HepG2 (cell line): ENCODE data around the gene DOK7. TPM values are rescaled to one million over a fixed set of nuclear protein-coding genes. Genes with fewer than 3 reads are reported as not detected.

Source experiments
- ATAC-seq: fragments of 200-7000 bp; cut with Tn5 transposase; 3 replicates; pipeline ENCODE4 v1.9.1; 2020; ENCODE audit warnings: mild to moderate bottlenecking, moderate library complexity
- Bru-seq: library from RNA; stranded (reverse); fragments of 400-500 nt; gene quantifications from one replicate; lab custom pipeline; 2021; lab: Mats Ljungman, UMichigan
- BruChase-seq, 2 experiments: library from RNA; stranded (reverse); fragments of 400-500 nt; gene quantifications; one replicate each; lab custom pipeline; 2021; lab: Mats Ljungman, UMichigan
- BruUV-seq: library from RNA; stranded (reverse); fragments of 400-500 nt; replicated peaks from 2 replicates; lab custom pipeline; 2021; lab: Mats Ljungman, UMichigan
- CTCF ChIA-PET: fragments of 300-600 bp; formaldehyde crosslinking; extraction: SDS; loops from one replicate; lab custom pipeline; 2021; ENCODE audit warnings: low total read pairs, inconsistent platforms, low intra/inter-chr PET ratio; lab: Yijun Ruan, JAX
- POLR2A ChIA-PET: fragments of 350-600 bp; sonication (Branson Sonifier 250); formaldehyde crosslinking; loops from one replicate; lab custom pipeline; 2020; ENCODE audit warnings: antibody characterized with exemption, inconsistent platforms; lab: Yijun Ruan, JAX
- DNase-seq: peaks from one replicate; pipeline ENCODE4 v3.0.0-alpha.2; 2015; ENCODE audit warnings: low spot score
- FAIRE-seq: peaks from 3 replicates; lab custom pipeline; 2011; peaks lifted over from hg19 to GRCh38; lab: Jason Lieb, UNC
- H2AFZ ChIP-seq: one replicate; pipeline ENCODE4 v1.6.1; 2011; ENCODE audit warnings: low read length, inconsistent platforms
- H3K27ac ChIP-seq: fragments of 300-600 bp; 3 replicates; pipeline ENCODE4 v1.8.0; 2011; ENCODE audit warnings: mixed run types, mild to moderate bottlenecking, mixed read lengths, low read length, inconsistent platforms; ENCODE audit not compliant: insufficient read depth; ENCODE audit errors: extremely low read length
- H3K27me3 ChIP-seq, 2 experiments: fragments of 200-600 bp in 1 of 2; 2 replicates in 1 of 2; 3 replicates in 1 of 2; pipeline versions ENCODE4 v1.6.0 to v1.8.0; 2011; ENCODE audit warnings: low read length in 2 of 2, mild to moderate bottlenecking in 2 of 2, moderate library complexity in 2 of 2, inconsistent platforms in 1 of 2; ENCODE audit not compliant: insufficient read depth in 2 of 2, control insufficient read depth in 1 of 2
- H3K36me3 ChIP-seq, 2 experiments: fragments of 200-600 bp in 1 of 2; replicated peaks in 1 of 2; 2 replicates in 1 of 2; 3 replicates in 1 of 2; pipeline versions ENCODE4 v1.5.1 to v1.8.0; 2011; ENCODE audit warnings: low read length in 2 of 2, inconsistent platforms in 1 of 2; ENCODE audit not compliant: insufficient read depth in 2 of 2, control insufficient read depth in 1 of 2
- H3K4me1 ChIP-seq: 2 replicates; pipeline ENCODE4 v1.5.1; 2012; ENCODE audit warnings: low read length, inconsistent platforms; ENCODE audit not compliant: insufficient read depth
- H3K4me2 ChIP-seq: 2 replicates; pipeline ENCODE4 v1.6.0; 2011; ENCODE audit warnings: low read depth, low read length, inconsistent platforms
- H3K4me3 ChIP-seq, 3 experiments: fragments of 200-600 bp in 1 of 3; sonication (generic), shearing (Covaris generic) in 1 of 3; replicated peaks in 1 of 3; 2 replicates each; pipeline ENCODE4 v1.5.1; 2011 to 2016; ENCODE audit warnings: low read length in 3 of 3, inconsistent platforms in 2 of 3, low read depth in 2 of 3, mild to moderate bottlenecking in 2 of 3, control low read depth in 1 of 3, mixed read lengths in 1 of 3; ENCODE audit not compliant: insufficient read depth in 1 of 3
- H3K79me2 ChIP-seq: one replicate; pipeline ENCODE4 v1.6.1; 2011; ENCODE audit warnings: low read length, inconsistent platforms; ENCODE audit not compliant: insufficient read depth
- H3K9ac ChIP-seq: 2 replicates; pipeline ENCODE4 v1.6.0; 2011; ENCODE audit warnings: mild to moderate bottlenecking, low read depth, low read length, inconsistent platforms; ENCODE audit not compliant: insufficient read depth
- H3K9me3 ChIP-seq: 2 replicates; pipeline ENCODE4 v1.5.1; 2012; ENCODE audit warnings: mild to moderate bottlenecking, low read length
- H4K20me1 ChIP-seq: 2 replicates; pipeline ENCODE4 v1.6.0; 2011; ENCODE audit warnings: inconsistent platforms, mild to moderate bottlenecking, low read length, moderate library complexity; ENCODE audit not compliant: insufficient read depth
- EED ChIP-seq: sonication (generic); formaldehyde crosslinking; IDR thresholded peaks from 2 replicates; pipeline ENCODE4 v1.5.0; 2020; ENCODE audit warnings: mild to moderate bottlenecking, missing genetic modification reagents
- GATAD2A ChIP-seq: IDR thresholded peaks from 2 replicates; pipeline ENCODE4 v1.6.1; 2016
- HNRNPLL ChIP-seq: fragments of 200-400 bp; formaldehyde crosslinking; IDR thresholded peaks from 2 replicates; pipeline ENCODE4 v1.6.1; 2017; ENCODE audit warnings: mild to moderate bottlenecking, low read depth, low read length; ENCODE audit not compliant: poor library complexity, severe bottlenecking
- MAZ ChIP-seq, 2 experiments: sonication (generic) in 1 of 2; formaldehyde crosslinking in 1 of 2; IDR thresholded peaks; 2 replicates each; pipeline versions ENCODE4 v1.5.0 to v1.6.1; 2012 to 2020; ENCODE audit warnings: low read depth in 2 of 2, mild to moderate bottlenecking in 2 of 2, borderline replicate concordance in 1 of 2, improper control_type of control experiment in 1 of 2, low read length in 1 of 2, missing genetic modification reagents in 1 of 2, moderate library complexity in 1 of 2
- ZFY ChIP-seq: sonication (generic); formaldehyde crosslinking; IDR thresholded peaks from 2 replicates; pipeline ENCODE4 v1.4.0; 2020; ENCODE audit warnings: missing genetic modification reagents
- ZNF670 ChIP-seq: sonication (generic); formaldehyde crosslinking; IDR thresholded peaks from 2 replicates; pipeline ENCODE4 v1.8.0; 2022; ENCODE audit warnings: mild to moderate bottlenecking, missing genetic modification reagents, borderline replicate concordance
- ZNF780A ChIP-seq: sonication (generic); formaldehyde crosslinking; IDR thresholded peaks from 2 replicates; pipeline ENCODE4 v1.8.0; 2022; ENCODE audit warnings: mild to moderate bottlenecking, missing genetic modification reagents, moderate library complexity
- WGBS: methylation state at CpG from one replicate; pipeline ENCODE4 v1.1.6; 2017; ENCODE audit warnings: low lambda C conversion rate; 5-methylcytosine and 5-hydroxymethylcytosine counted together
- in situ Hi-C: cut with HindIII; loops from 2 replicates; pipeline ENCODE4 v1.10.0; 2017; ENCODE audit warnings: low pct_unique_long_range_greater_than_20kb; ENCODE audit not compliant: extremely low pct_ligation_motif_present
- intact Hi-C: fragments of 100-400 bp; cut with micrococcal nuclease; formaldehyde crosslinking; loops from one replicate; pipeline ENCODE4 v1.10.0; 2022; ENCODE audit not compliant: unreplicated experiment
- long read RNA-seq, 2 experiments: library from RNA in 1 of 2; library from polyadenylated mRNA in 1 of 2; stranded (forward) in 1 of 2; unstranded in 1 of 2; transcript quantifications; one replicate each; pipeline ENCODE4 v2.0.0, GENCODE V29; 2019 to 2022
- polyA minus RNA-seq, 3 experiments: library from RNA; depleted of rRNA, polyadenylated mRNA; stranded (reverse); fragments of >200 nt; gene quantifications; 2 replicates each; pipeline ENCODE4 v1.2.3, GENCODE V29; 2011; ENCODE audit warnings: low replicate concordance in 1 of 3
- polyA plus RNA-seq, 8 experiments: library from polyadenylated mRNA; depleted of rRNA in 3 of 8; stranded (reverse) in 7 of 8; unstranded in 1 of 8; fragments of >200 nt; fragmentation: Illumina TruSeq in 4 of 8; extraction: Trizol in 4 of 8; gene quantifications; 2 replicates each; pipeline versions ENCODE4 v1.2.1 to v1.2.3, GENCODE V29; 2011 to 2016; ENCODE audit warnings: low read depth in 4 of 8, missing spikeins in 1 of 8, mixed read lengths in 1 of 8; ENCODE audit not compliant: insufficient read depth in 1 of 8
- total RNA-seq, 5 experiments: library from RNA; depleted of rRNA; stranded (reverse); fragments of >200 nt; fragmentation: Illumina TruSeq; extraction: Trizol; gene quantifications; 2 replicates each; pipeline ENCODE4 v1.2.3, GENCODE V29; 2016; ENCODE audit warnings: low read depth in 1 of 5
- TF ChIP-seq, protein P1 (sequence below): sonication (generic); formaldehyde crosslinking; IDR thresholded peaks from 2 replicates; pipeline ENCODE4 v1.5.0; 2020; ENCODE audit warnings: mild to moderate bottlenecking, missing genetic modification reagents

The DOK7 gene, protein sequence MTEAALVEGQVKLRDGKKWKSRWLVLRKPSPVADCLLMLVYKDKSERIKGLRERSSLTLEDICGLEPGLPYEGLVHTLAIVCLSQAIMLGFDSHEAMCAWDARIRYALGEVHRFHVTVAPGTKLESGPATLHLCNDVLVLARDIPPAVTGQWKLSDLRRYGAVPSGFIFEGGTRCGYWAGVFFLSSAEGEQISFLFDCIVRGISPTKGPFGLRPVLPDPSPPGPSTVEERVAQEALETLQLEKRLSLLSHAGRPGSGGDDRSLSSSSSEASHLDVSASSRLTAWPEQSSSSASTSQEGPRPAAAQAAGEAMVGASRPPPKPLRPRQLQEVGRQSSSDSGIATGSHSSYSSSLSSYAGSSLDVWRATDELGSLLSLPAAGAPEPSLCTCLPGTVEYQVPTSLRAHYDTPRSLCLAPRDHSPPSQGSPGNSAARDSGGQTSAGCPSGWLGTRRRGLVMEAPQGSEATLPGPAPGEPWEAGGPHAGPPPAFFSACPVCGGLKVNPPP
- 0.07 TPM in 1 of 2 replicates, not detected in the other for total RNA-seq (2016; rRNA removed; fragmentation: Illumina TruSeq; extraction: Trizol)
- not detected in 2 replicates for total RNA-seq (2016; cell fraction: cytosol; rRNA removed; fragmentation: Illumina TruSeq; extraction: Trizol; ENCODE audit: low read depth)
- total RNA-seq (2016; cell fraction: insoluble cytoplasmic fraction; rRNA removed; fragmentation: Illumina TruSeq; extraction: Trizol), result 0.04 TPM in 1 of 2 replicates, not detected in the other
- total RNA-seq (2016; cell fraction: membrane; rRNA removed; fragmentation: Illumina TruSeq; extraction: Trizol), result 0.06 TPM in 1 of 2 replicates, not detected in the other
- not detected in 2 replicates for total RNA-seq (2016; cell fraction: nucleus; rRNA removed; fragmentation: Illumina TruSeq; extraction: Trizol)
- polyA plus RNA-seq (2011; rRNA removed), result 0.03 and 0.05 TPM in 2 replicates
- polyA plus RNA-seq (2011; cell fraction: cytosol; rRNA removed), result 0.05 and 0.08 TPM in 2 replicates
- 0.26 and 0.32 TPM in 2 replicates for polyA plus RNA-seq (2011; cell fraction: nucleus; rRNA removed)
- polyA plus RNA-seq (2012), result not detected in 2 replicates
- polyA plus RNA-seq (2016; cell fraction: cytosol; fragmentation: Illumina TruSeq; extraction: Trizol; ENCODE audit: low read depth), result not detected in 2 replicates
- polyA plus RNA-seq (2016; cell fraction: insoluble cytoplasmic fraction; fragmentation: Illumina TruSeq; extraction: Trizol; ENCODE audit: low read depth), result 0.19 TPM in 1 of 2 replicates, not detected in the other
- polyA plus RNA-seq (2016; cell fraction: membrane; fragmentation: Illumina TruSeq; extraction: Trizol; ENCODE audit: low read depth), result not detected in 2 replicates
- polyA plus RNA-seq (2016; cell fraction: nucleus; fragmentation: Illumina TruSeq; extraction: Trizol; ENCODE audit: insufficient read depth, low read depth), result not detected in 2 replicates
- polyA minus RNA-seq (2011; rRNA and poly(A)+ RNA removed; ENCODE audit: low replicate concordance), result 0.38 TPM in 1 of 2 replicates, not detected in the other
- polyA minus RNA-seq (2011; cell fraction: cytosol; rRNA and poly(A)+ RNA removed), result not detected in 2 replicates
- not detected in 2 replicates for polyA minus RNA-seq (2011; cell fraction: nucleus; rRNA and poly(A)+ RNA removed)
- percentile 10 among the genes with signal in this experiment for Bru-seq, nascent RNA
- percentile 9 among the genes with signal in this experiment for BruChase-seq, experiment 1, labeled RNA remaining after a 6-hour chase
- BruChase-seq, experiment 2, labeled RNA remaining after a 2-hour chase, result percentile 6 among the genes with signal in this experiment
- long read RNA-seq, experiment 1, result 0 reads
- long read RNA-seq, experiment 2, result 0 reads

GRCh38 chr4:3462790-3463415, at the start of gene DOK7:
Gene DOK7, plus strand, starts transcription at chr4:3463306. Its CDS starts 70 bp downstream, at chr4:3463376.
- H3K9ac ChIP-seq, result no peak within 1 kb of the TSS
- peaks cover 23% of the 10 kb centered on the region for H3K4me1 ChIP-seq
- H3K79me2 ChIP-seq, result no peaks in the 10 kb centered on the region
- H3K4me2 ChIP-seq, result peak within 1 kb of the TSS; percentile 65
- TF ChIP-seq EED (CRISPR knock-in tag) (0 out of 2 replicates have a peak, but pooled peaks have one; percentile 5), ZNF780A (no peak), HNRNPLL (peak; percentile 18), ZNF670 (CRISPR knock-in tag) (no peak), ZFY (CRISPR knock-in tag) (0 out of 2 replicates have a peak, but pooled peaks have one; percentile 9), GATAD2A (CRISPR knock-in tag) (no peak), MAZ (IDR thresholded peaks at IDR 0.05; ENCODE audit: borderline replicate concordance, low read depth, low read length) (no peak), MAZ (CRISPR knock-in tag; IDR thresholded peaks at IDR 0.05; ENCODE audit: low read depth) (0 out of 2 replicates have a peak, but pooled peaks have one; percentile 21)
- TF ChIP-seq, protein P1, sequence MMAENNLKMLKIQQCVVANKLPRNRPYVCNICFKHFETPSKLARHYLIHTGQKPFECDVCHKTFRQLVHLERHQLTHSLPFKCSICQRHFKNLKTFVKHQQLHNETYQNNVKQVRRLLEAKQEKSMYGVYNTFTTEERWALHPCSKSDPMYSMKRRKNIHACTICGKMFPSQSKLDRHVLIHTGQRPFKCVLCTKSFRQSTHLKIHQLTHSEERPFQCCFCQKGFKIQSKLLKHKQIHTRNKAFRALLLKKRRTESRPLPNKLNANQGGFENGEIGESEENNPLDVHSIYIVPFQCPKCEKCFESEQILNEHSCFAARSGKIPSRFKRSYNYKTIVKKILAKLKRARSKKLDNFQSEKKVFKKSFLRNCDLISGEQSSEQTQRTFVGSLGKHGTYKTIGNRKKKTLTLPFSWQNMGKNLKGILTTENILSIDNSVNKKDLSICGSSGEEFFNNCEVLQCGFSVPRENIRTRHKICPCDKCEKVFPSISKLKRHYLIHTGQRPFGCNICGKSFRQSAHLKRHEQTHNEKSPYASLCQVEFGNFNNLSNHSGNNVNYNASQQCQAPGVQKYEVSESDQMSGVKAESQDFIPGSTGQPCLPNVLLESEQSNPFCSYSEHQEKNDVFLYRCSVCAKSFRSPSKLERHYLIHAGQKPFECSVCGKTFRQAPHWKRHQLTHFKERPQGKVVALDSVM (CRISPR knock-in tag), result no peak
- 5% methylated on average over 4 of the region's 44 CpGs for WGBS
- H2AFZ ChIP-seq, result no peak within 1 kb of the TSS
- no peak within 1 kb of the TSS for H3K27ac ChIP-seq
- no peaks in the 10 kb centered on the region for H3K36me3 ChIP-seq
- peaks cover 20 to 63% of the 10 kb centered on the region in 2 experiments for H3K27me3 ChIP-seq
- intact Hi-C loops, result no loop called here
- DNase-seq (no peak), ATAC-seq (peak; percentile 27), FAIRE-seq (no peak)
- BruUV-seq, result no TSS peak
- H3K4me3 ChIP-seq, result peak within 1 kb of the TSS; percentile 32 to 55 (median 50); a peak in 5 of 6 replicates
- H4K20me1 ChIP-seq, result no peaks in the 10 kb centered on the region
- no peaks in the 10 kb centered on the region for H3K9me3 ChIP-seq
- CTCF ChIA-PET, result no interaction called here
- in situ Hi-C loops, result no loop called here
- POLR2A ChIA-PET, result interaction anchor here (1.0 kb wide), 1 partner anchor 18 kb away, joined by 4 read pairs; no protein-coding TSS in a partner anchor
